KMS-11 (cell line): ENCODE measurements around the gene PC.

ENCODE experiments used
- H2AFZ ChIP-seq: fragments of 200-600 bp; sonication (generic); 2 replicates; pipeline ENCODE4 v1.6.1; 2016; ENCODE audit warnings: antibody characterized with exemption, mixed run types, low read depth
- H3K27ac ChIP-seq: fragments of 200-600 bp; sonication (generic); 2 replicates; pipeline ENCODE4 v1.6.1; 2016; ENCODE audit warnings: mild to moderate bottlenecking, mixed run types
- H3K27me3 ChIP-seq: fragments of 200-600 bp; sonication (generic); 2 replicates; pipeline ENCODE4 v1.6.1; 2017; ENCODE audit warnings: mild to moderate bottlenecking, low read depth, mixed run types, moderate library complexity; ENCODE audit not compliant: insufficient read depth
- H3K36me3 ChIP-seq: fragments of 200-600 bp; sonication (generic); 2 replicates; pipeline ENCODE4 v1.6.1; 2017; ENCODE audit warnings: mild to moderate bottlenecking, mixed run types; ENCODE audit not compliant: insufficient read depth
- H3K4me1 ChIP-seq: fragments of 200-600 bp; sonication (generic); 2 replicates; pipeline ENCODE4 v1.6.1; 2016; ENCODE audit warnings: mild to moderate bottlenecking, low read depth, mixed run types; ENCODE audit not compliant: poor library complexity, severe bottlenecking
- H3K4me2 ChIP-seq: fragments of 200-600 bp; sonication (generic); 2 replicates; pipeline ENCODE4 v1.7.0; 2016; ENCODE audit warnings: mild to moderate bottlenecking, mixed run types
- H3K4me3 ChIP-seq: fragments of 200-600 bp; sonication (generic); IDR thresholded peaks from 2 replicates; pipeline ENCODE4 v1.6.1; 2017; ENCODE audit warnings: low read depth, low read length, mixed read lengths; ENCODE audit not compliant: insufficient read depth
- H3K79me2 ChIP-seq: fragments of 200-600 bp; sonication (generic); 2 replicates; pipeline ENCODE4 v1.6.1; 2016; ENCODE audit warnings: low read depth, mixed run types; ENCODE audit not compliant: insufficient read depth
- H3K9ac ChIP-seq: fragments of 200-600 bp; sonication (generic); 2 replicates; pipeline ENCODE4 v1.6.1; 2016; ENCODE audit warnings: mild to moderate bottlenecking, mixed run types
- H4K20me1 ChIP-seq: fragments of 200-600 bp; sonication (generic); 2 replicates; pipeline ENCODE4 v1.6.1; 2016; ENCODE audit warnings: mild to moderate bottlenecking, mixed run types; ENCODE audit not compliant: insufficient read depth
- CTCF ChIP-seq: fragments of 200-600 bp; sonication (generic); conservative IDR thresholded peaks from 2 replicates; pipeline ENCODE4 v1.6.1; 2017; ENCODE audit warnings: low read depth, mild to moderate bottlenecking, antibody characterized with exemption, low read length, moderate library complexity, mixed read lengths

PC gene

GRCh38 chr11:66867425-66868040 is 90.7 kb downstream of the PC start:
- no peak overlapping the region; the same call in none of the 2 replicates for H2AFZ ChIP-seq

DNA sequence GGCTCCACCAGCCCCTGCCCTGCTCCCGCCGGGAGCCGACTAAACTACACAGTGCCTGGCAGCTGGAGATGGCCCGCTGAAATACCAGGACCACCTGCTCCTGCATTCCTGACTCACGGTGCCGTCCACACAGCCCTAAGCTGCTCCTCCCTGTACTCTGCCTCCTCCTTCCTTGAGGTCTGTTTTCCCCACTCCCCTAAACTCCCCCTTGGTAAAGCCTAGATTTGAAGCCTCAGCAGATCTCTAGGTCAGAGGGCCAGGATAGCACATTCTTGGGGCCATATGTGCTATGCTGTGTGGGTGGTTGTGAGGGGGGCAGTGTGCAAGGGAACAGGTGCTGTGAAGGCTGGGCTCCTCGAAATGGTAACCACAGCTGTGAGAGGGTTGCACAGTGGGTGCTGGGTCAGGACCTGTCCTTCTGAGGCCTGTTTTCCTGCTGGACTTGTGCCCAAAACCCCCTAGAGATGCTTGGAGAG is 91.6 kb downstream of the PC start:
- H3K4me3 ChIP-seq: no peak overlapping the region
- H3K27ac ChIP-seq: peak overlapping the region; percentile 35; the same call in 1 of the 2 replicates
- no peaks in the 10 kb centered on the region for H3K36me3 ChIP-seq
- H3K4me1 ChIP-seq: peaks cover 42% of the 10 kb centered on the region
- no peaks in the 10 kb centered on the region for H4K20me1 ChIP-seq
- no peak overlapping the region for H3K9ac ChIP-seq
- TF ChIP-seq CTCF: no peak
- H3K79me2 ChIP-seq: no peaks in the 10 kb centered on the region
- H3K4me2 ChIP-seq: peak overlapping the region; percentile 19; the same call in 1 of the 2 replicates
- H2AFZ ChIP-seq: no peak overlapping the region; the same call in 1 of the 2 replicates
- H3K27me3 ChIP-seq: no peaks in the 10 kb centered on the region

More at GRCh38 chr11:66867425-66868040, 90.7 kb downstream of the PC start:
- H4K20me1 ChIP-seq: no peaks in the 10 kb centered on the region
- peaks cover 42% of the 10 kb centered on the region for H3K4me1 ChIP-seq
- no peak for TF ChIP-seq CTCF
- peak overlapping the region; percentile 19; the same call in 1 of the 2 replicates for H3K4me2 ChIP-seq
- H3K36me3 ChIP-seq: no peaks in the 10 kb centered on the region
- H3K27me3 ChIP-seq: no peaks in the 10 kb centered on the region
- H3K27ac ChIP-seq: peak overlapping the region; percentile 35
- no peaks in the 10 kb centered on the region for H3K79me2 ChIP-seq
- no peak overlapping the region for H3K9ac ChIP-seq
- H3K4me3 ChIP-seq: no peak overlapping the region

DNA sequence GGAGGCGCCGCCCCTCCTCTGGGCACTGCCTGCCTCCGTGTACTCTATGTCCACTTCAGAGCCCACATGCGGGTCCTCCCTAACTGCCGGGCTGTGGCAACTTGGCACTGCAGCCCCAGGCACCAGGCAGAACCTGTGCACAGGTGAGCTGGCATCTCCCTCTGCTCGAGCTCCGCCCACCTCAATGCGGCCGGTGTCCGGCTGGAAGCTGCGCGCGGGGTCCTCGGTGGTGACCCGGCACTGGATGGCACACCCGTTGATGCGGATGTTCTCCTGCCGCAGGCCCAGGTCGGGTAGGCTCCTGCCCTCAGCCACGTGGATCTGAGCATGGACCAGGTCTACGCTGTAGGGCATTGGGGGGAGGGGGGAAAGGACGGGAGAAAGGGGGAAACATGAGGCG is 92.2 kb downstream of the PC start:
- TF ChIP-seq CTCF: no peak
- Histone ChIP-seq H3K4me1 (peaks cover 42% of the 10 kb centered on the region), H3K36me3 (no peaks in the 10 kb centered on the region), H3K4me3 (no peak overlapping the region), H3K27ac (no peak overlapping the region), H4K20me1 (no peaks in the 10 kb centered on the region), H3K9ac (no peak overlapping the region), H3K79me2 (no peaks in the 10 kb centered on the region), H3K27me3 (no peaks in the 10 kb centered on the region), H3K4me2 (peak overlapping the region; percentile 19; the same call in 1 of the 2 replicates), H2AFZ (no peak overlapping the region)

- Histone ChIP-seq H3K36me3 (no peaks in the 10 kb centered on the region), H2AFZ (no peak overlapping the region), H3K4me3 (no peak overlapping the region), H3K27ac (no peak overlapping the region), H3K4me2 (no peak overlapping the region), H3K79me2 (no peaks in the 10 kb centered on the region), H4K20me1 (no peaks in the 10 kb centered on the region), H3K9ac (no peak overlapping the region), H3K4me1 (peaks cover 42% of the 10 kb centered on the region), H3K27me3 (no peaks in the 10 kb centered on the region)
- TF ChIP-seq CTCF: no peak
Observed at GRCh38 chr11:66864924-66865697, 93.1 kb downstream of the PC start.
